GM12874 (cell line): ENCODE data around the gene GABRR2.

Experiments
- CTCF ChIP-seq: IDR thresholded peaks from 2 replicates; pipeline ENCODE4 v1.5.1; 2011; ENCODE audit warnings: low read depth, mild to moderate bottlenecking, control low read depth, low read length, moderate library complexity; ENCODE audit not compliant: insufficient read depth

The GABRR2 gene

GRCh38 chr6:89323511-89323971 is 8.4 kb upstream of the GABRR2 start:
- TF ChIP-seq CTCF: no peak

GRCh38 chr6:89321131-89321970 is 6.3 kb upstream of the GABRR2 start:
- no peak for TF ChIP-seq CTCF

DNA sequence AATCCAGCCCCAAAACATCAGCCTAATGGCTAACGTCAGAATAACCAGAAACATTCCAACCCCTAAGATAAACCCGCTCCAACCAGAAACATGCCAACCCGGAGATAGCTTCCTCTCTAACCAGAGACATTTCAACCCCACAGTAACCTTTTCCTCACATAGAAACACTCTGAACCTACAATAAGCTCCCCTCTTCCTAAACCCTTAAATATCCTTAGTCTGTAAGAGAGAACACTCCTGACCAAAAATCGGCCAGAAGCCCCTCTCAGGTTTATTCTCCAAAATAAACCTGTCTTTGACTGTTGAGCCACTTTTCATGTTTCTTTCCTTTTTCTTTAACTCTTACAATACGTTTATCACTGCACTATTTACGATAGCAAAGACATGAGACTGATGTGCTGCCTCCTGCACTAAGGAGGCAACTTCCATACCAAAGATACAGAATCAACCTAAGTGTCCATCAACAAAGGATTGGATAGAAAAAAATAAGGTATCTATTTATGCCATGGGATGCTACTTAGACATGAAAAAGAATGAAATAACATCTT is 5.0 kb upstream of the GABRR2 start:
- TF ChIP-seq CTCF: no peak

- TF ChIP-seq CTCF: no peak
These were observed 2.0 kb upstream of the GABRR2 start for GRCh38 chr6:89317067-89317466.

DNA sequence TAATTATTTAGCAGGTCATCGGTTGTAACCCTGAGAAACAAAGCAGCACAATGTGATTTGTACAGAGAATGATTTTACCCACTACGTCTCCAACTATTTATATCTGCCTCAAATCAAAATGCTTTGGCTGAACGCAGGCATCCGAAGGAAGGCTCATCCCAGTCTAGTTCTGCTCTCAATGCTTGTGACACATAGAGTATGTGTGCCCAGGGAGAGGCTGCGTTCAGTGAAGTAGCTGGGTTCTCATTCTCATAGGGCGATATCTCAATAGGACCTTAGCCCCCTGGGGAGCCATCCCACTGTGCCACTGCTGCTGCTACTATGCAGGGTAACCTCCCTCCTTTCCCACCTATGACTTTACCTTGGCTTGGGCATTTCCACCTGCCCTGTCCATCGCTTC is 407 bp downstream of the GABRR2 start:
- no peak for TF ChIP-seq CTCF

GRCh38 chr6:89313006-89313405 is 2.1 kb downstream of the GABRR2 start:
- TF ChIP-seq CTCF: no peak

- no peak for TF ChIP-seq CTCF
These were observed 3.1 kb downstream of the GABRR2 start for GRCh38 chr6:89311853-89312531.
